Endothelial cell of umbilical vein (primary cell): ENCODE data around the gene LAMB3. TPM values are rescaled to one million over a fixed set of nuclear protein-coding genes. Genes with fewer than 3 reads are reported as not detected.
A peak's percentile ranks its signal among the peaks of the same experiment; 100 is the strongest.

Experiments
- BruUV-seq: library from RNA; stranded (reverse); fragments of 400-500 nt; replicated peaks from 2 replicates; lab custom pipeline; 2021; lab: Mats Ljungman, UMichigan
- CTCF ChIA-PET: fragments of 300-600, 350-600 bp; sonication (Branson Sonifier 250); formaldehyde crosslinking; loops from one replicate; lab custom pipeline; 2021; ENCODE audit warnings: antibody characterized with exemption, inconsistent platforms; lab: Charles Lee
- POLR2A ChIA-PET: fragments of 300-600, 350-600 bp; sonication (Branson Sonifier 250); formaldehyde crosslinking; loops from one replicate; lab custom pipeline; 2021; ENCODE audit warnings: antibody characterized with exemption, inconsistent platforms; lab: Charles Lee
- DNase-seq: peaks from one replicate; pipeline ENCODE4 v3.0.0-alpha.2; 2011; ENCODE audit warnings: low read depth, low spot score
- FAIRE-seq: peaks from 2 replicates; lab custom pipeline; 2011; peaks lifted over from hg19 to GRCh38; lab: Jason Lieb, UNC
- H2AFZ ChIP-seq: 2 replicates; pipeline ENCODE4 v1.6.0; 2012; ENCODE audit warnings: low read depth, low read length, control low read depth, inconsistent platforms
- H3K27ac ChIP-seq: 2 replicates; pipeline ENCODE4 v1.5.1; 2011; ENCODE audit warnings: low read depth, mild to moderate bottlenecking, control low read depth, low read length, moderate library complexity; ENCODE audit not compliant: insufficient read depth
- H3K27me3 ChIP-seq, 2 experiments: 2 replicates each; pipeline versions ENCODE4 v1.6.0 to v1.6.1; 2011; ENCODE audit warnings: low read length in 2 of 2, mixed read lengths in 1 of 2; ENCODE audit not compliant: control insufficient read depth in 2 of 2, insufficient read depth in 2 of 2
- H3K36me3 ChIP-seq, 2 experiments: 2 replicates in 1 of 2; 3 replicates in 1 of 2; pipeline ENCODE4 v1.5.1; 2011; ENCODE audit warnings: low read length in 2 of 2, mild to moderate bottlenecking in 1 of 2, moderate library complexity in 1 of 2; ENCODE audit not compliant: control insufficient read depth in 2 of 2, insufficient read depth in 2 of 2; ENCODE audit errors: extremely low read depth in 1 of 2
- H3K4me1 ChIP-seq: 3 replicates; pipeline ENCODE4 v1.5.1; 2011; ENCODE audit warnings: mild to moderate bottlenecking, low read length; ENCODE audit not compliant: control insufficient read depth, insufficient read depth; ENCODE audit errors: extremely low read depth
- H3K4me2 ChIP-seq: 2 replicates; pipeline ENCODE4 v1.6.1; 2011; ENCODE audit warnings: low read length, control low read depth, mixed read lengths; ENCODE audit not compliant: insufficient read depth
- H3K4me3 ChIP-seq, 3 experiments: fragments of 200-600 bp in 1 of 3; sonication (generic), shearing (Covaris generic) in 1 of 3; replicated peaks in 1 of 3; 2 replicates each; pipeline ENCODE4 v1.5.1; 2011 to 2016; ENCODE audit warnings: control low read depth in 3 of 3, low read length in 3 of 3, mild to moderate bottlenecking in 2 of 3, inconsistent platforms in 1 of 3, low read depth in 1 of 3, moderate library complexity in 1 of 3; ENCODE audit not compliant: insufficient read depth in 1 of 3
- H3K79me2 ChIP-seq: 2 replicates; pipeline ENCODE4 v1.6.0; 2012; ENCODE audit warnings: low read length, inconsistent platforms; ENCODE audit not compliant: control insufficient read depth, insufficient read depth
- H3K9ac ChIP-seq: replicated peaks from 2 replicates; pipeline ENCODE3; 2011; ENCODE audit warnings: low read length, control low read depth; ENCODE audit not compliant: insufficient read depth; ENCODE audit errors: extremely low read depth
- H3K9me1 ChIP-seq: replicated peaks from 3 replicates; pipeline ENCODE4 v1.6.0; 2011; ENCODE audit warnings: mild to moderate bottlenecking, low read length; ENCODE audit not compliant: control insufficient read depth, insufficient read depth; ENCODE audit errors: extremely low read depth
- H3K9me3 ChIP-seq: replicated peaks from 2 replicates; pipeline ENCODE4 v1.5.1; 2012; ENCODE audit warnings: low read length, inconsistent platforms; ENCODE audit not compliant: control insufficient read depth, insufficient read depth
- H4K20me1 ChIP-seq: replicated peaks from 2 replicates; pipeline ENCODE3; 2011; ENCODE audit warnings: mild to moderate bottlenecking, low read length; ENCODE audit not compliant: control insufficient read depth, insufficient read depth; ENCODE audit errors: extremely low read depth
- CTCF ChIP-seq, 2 donors: IDR thresholded peaks; 1 replicate in 1 of 2; 2 replicates in 1 of 2; pipeline ENCODE4 v1.5.1; 2011; ENCODE audit warnings: low read length in 2 of 2, mild to moderate bottlenecking in 2 of 2, moderate library complexity in 2 of 2, control low read depth in 1 of 2, inconsistent platforms in 1 of 2, low read depth in 1 of 2; ENCODE audit not compliant: insufficient read depth in 1 of 2; ENCODE audit errors: extremely low read depth in 1 of 2
- EZH2 ChIP-seq: IDR thresholded peaks from 2 replicates; pipeline ENCODE4 v1.6.1; 2012; ENCODE audit warnings: borderline replicate concordance, low read depth, mild to moderate bottlenecking, moderate library complexity, low read length, inconsistent platforms; ENCODE audit not compliant: severe bottlenecking
- FOS ChIP-seq: IDR thresholded peaks from 2 replicates; pipeline ENCODE4 v1.6.1; 2011; ENCODE audit warnings: mild to moderate bottlenecking, low read length, moderate library complexity, borderline replicate concordance; ENCODE audit not compliant: insufficient read depth
- GATA2 ChIP-seq: IDR thresholded peaks from 2 replicates; pipeline ENCODE4 v1.7.0; 2011; ENCODE audit warnings: low read depth, mild to moderate bottlenecking, moderate library complexity, mixed read lengths, low read length; ENCODE audit not compliant: insufficient read length, insufficient read depth
- JUN ChIP-seq: IDR thresholded peaks from 2 replicates; pipeline ENCODE4 v1.6.1; 2011; ENCODE audit warnings: borderline replicate concordance, low read depth; ENCODE audit not compliant: insufficient read length, insufficient read depth
- MAX ChIP-seq: IDR thresholded peaks from 2 replicates; pipeline ENCODE4 v1.6.1; 2011; ENCODE audit not compliant: insufficient read depth, insufficient read length
- MYC ChIP-seq: IDR thresholded peaks from one replicate; pipeline ENCODE4 v1.6.1; 2011; ENCODE audit warnings: mild to moderate bottlenecking, low read depth, low read length
- POLR2A ChIP-seq: IDR thresholded peaks from 2 replicates; pipeline ENCODE4 v1.6.1; 2012; ENCODE audit warnings: low read depth, mild to moderate bottlenecking, control low read depth, low read length
- POLR2AphosphoS5 ChIP-seq: IDR thresholded peaks from 2 replicates; pipeline ENCODE4 v1.6.1; 2012; ENCODE audit warnings: low read depth, mild to moderate bottlenecking, control low read depth, low read length, moderate library complexity; ENCODE audit not compliant: insufficient read depth
- dilution Hi-C: fragments of 300-500 bp; cut with MboI; formaldehyde crosslinking; loops from one replicate; pipeline ENCODE4 v1.15.0; 2019; ENCODE audit warnings: low sequenced_read_pairs; ENCODE audit not compliant: extremely low pct_ligation_motif_present
- intact Hi-C: fragments of 100-400 bp; cut with micrococcal nuclease; formaldehyde crosslinking; loops from one replicate; pipeline ENCODE4 v1.10.0; 2022
- polyA plus RNA-seq, 4 experiments: library from polyadenylated mRNA; depleted of rRNA in 3 of 4; stranded (reverse) in 3 of 4; unstranded in 1 of 4; fragments of >200 nt; gene quantifications; 2 replicates each; pipeline versions ENCODE4 v1.2.1 to v1.2.3, GENCODE V29; 2011 to 2012; ENCODE audit warnings: missing spikeins in 1 of 4
- total RNA-seq: library from RNA; stranded (reverse); gene quantifications from 2 replicates; pipeline ENCODE4 v1.2.3, GENCODE V29; 2021

Gene LAMB3
- total and polyA plus RNA-seq, 2 donors (not counting 3 experiments of a cell fraction or from before 2014, with no cell fraction given) = 2.6 to 3.1 TPM

GRCh38 chr1:209643285-209644020 is 8.8 kb downstream of the LAMB3 start:
- Histone ChIP-seq H3K79me2 (no peaks in the 10 kb centered on the region), H3K36me3 (no peaks in the 10 kb centered on the region), H3K9ac (no peak overlapping the region), H3K4me3 (no peak overlapping the region), H4K20me1 (no peaks in the 10 kb centered on the region), H3K4me2 (no peak overlapping the region), H3K27ac (no peak overlapping the region), H3K27me3 (no peaks in the 10 kb centered on the region), H3K9me3 (no peaks in the 10 kb centered on the region), H3K4me1 (peaks cover 8% of the 10 kb centered on the region), H2AFZ (no peak overlapping the region), H3K9me1 (no peaks in the 10 kb centered on the region)
- TF ChIP-seq FOS = no peak
- TF ChIP-seq MAX = no peak
- TF ChIP-seq CTCF (IDR thresholded peaks at IDR 0.05; ENCODE audit: extremely low read depth in 1 of 2, insufficient read depth in 1 of 2, low read depth in 1 of 2, low read length in 2 of 2) = no peak
- TF ChIP-seq JUN = no peak
- TF ChIP-seq POLR2AphosphoS5 = no peak
- TF ChIP-seq EZH2 = no peak
- no peak for TF ChIP-seq POLR2A
- no peak for TF ChIP-seq GATA2
- no peak for TF ChIP-seq MYC
- POLR2A ChIA-PET = interaction anchor here (1.0 kb wide), 1 partner anchor 16 kb away, joined by 3 read pairs; no protein-coding TSS in a partner anchor
- DNase-seq (peak; percentile 44), FAIRE-seq (peak; percentile 71)
- intact Hi-C loops (no loop called here), dilution Hi-C loops (no loop called here)
- no TSS peak for BruUV-seq
- CTCF ChIA-PET = interaction anchor here (0.6 to 2.5 kb wide), 12 partner anchors 10 to 105 kb away, joined by 3 to 22 read pairs (median 4); partner anchors contain the start of gene G0S2
